ENCODE results near the gene TXNDC16. TPM values are rescaled to one million over a fixed set of nuclear protein-coding genes. Genes with fewer than 3 reads are reported as not detected.

Gene TXNDC16
- total RNA-seq, 1 donor from 2014 or later = 6.8 TPM

GRCh38 chr14:52442602-52443001 is 109.7 kb downstream of the TXNDC16 start:
- H3K27ac Mint-ChIP-seq (ENCODE audit: unreplicated experiment) = no peak overlapping the region
- no peak for DNase-seq (ENCODE audit: low spot score)
- H3K4me1 Mint-ChIP-seq (ENCODE audit: unreplicated experiment) = no peaks in the 10 kb centered on the region
- H3K27me3 Mint-ChIP-seq (ENCODE audit: unreplicated experiment) = no peaks in the 10 kb centered on the region
- no peaks in the 10 kb centered on the region for H3K36me3 Mint-ChIP-seq (ENCODE audit: low read depth, unreplicated experiment)
- no peak overlapping the region for H3K4me3 Mint-ChIP-seq (ENCODE audit: unreplicated experiment)
- TF ChIP-seq CTCF (IDR thresholded peaks at IDR 0.05; ENCODE audit: unreplicated experiment) = no peak
- no peaks in the 10 kb centered on the region for H3K9me3 Mint-ChIP-seq (ENCODE audit: unreplicated experiment)

GRCh38 chr14:52442166-52442565 is 110.1 kb downstream of the TXNDC16 start:
- H3K4me1 Mint-ChIP-seq (ENCODE audit: unreplicated experiment) = no peaks in the 10 kb centered on the region
- H3K9me3 Mint-ChIP-seq (ENCODE audit: unreplicated experiment) = no peaks in the 10 kb centered on the region
- no peaks in the 10 kb centered on the region for H3K36me3 Mint-ChIP-seq (ENCODE audit: low read depth, unreplicated experiment)
- H3K4me3 Mint-ChIP-seq (ENCODE audit: unreplicated experiment) = no peak overlapping the region
- no peak for TF ChIP-seq CTCF (IDR thresholded peaks at IDR 0.05; ENCODE audit: unreplicated experiment)
- DNase-seq (ENCODE audit: low spot score) = no peak
- H3K27me3 Mint-ChIP-seq (ENCODE audit: unreplicated experiment) = no peaks in the 10 kb centered on the region
- no peak overlapping the region for H3K27ac Mint-ChIP-seq (ENCODE audit: unreplicated experiment)

- Mint-ChIP-seq H3K36me3 (ENCODE audit: low read depth, unreplicated experiment) (no peaks in the 10 kb centered on the region), H3K4me3 (ENCODE audit: unreplicated experiment) (no peak overlapping the region), H3K9me3 (ENCODE audit: unreplicated experiment) (no peaks in the 10 kb centered on the region), H3K4me1 (ENCODE audit: unreplicated experiment) (no peaks in the 10 kb centered on the region), H3K27me3 (ENCODE audit: unreplicated experiment) (no peaks in the 10 kb centered on the region), H3K27ac (ENCODE audit: unreplicated experiment) (no peak overlapping the region)
- no peak for TF ChIP-seq CTCF (IDR thresholded peaks at IDR 0.05; ENCODE audit: unreplicated experiment)
- DNase-seq (ENCODE audit: low spot score) = no peak
These were observed 112.8 kb downstream of the TXNDC16 start for GRCh38 chr14:52439476-52439875.

- Mint-ChIP-seq H3K27ac (ENCODE audit: unreplicated experiment) (no peak overlapping the region), H3K9me3 (ENCODE audit: unreplicated experiment) (no peaks in the 10 kb centered on the region), H3K4me3 (ENCODE audit: unreplicated experiment) (no peak overlapping the region), H3K27me3 (ENCODE audit: unreplicated experiment) (no peaks in the 10 kb centered on the region), H3K4me1 (ENCODE audit: unreplicated experiment) (no peaks in the 10 kb centered on the region), H3K36me3 (ENCODE audit: low read depth, unreplicated experiment) (no peaks in the 10 kb centered on the region)
- no peak for TF ChIP-seq CTCF (IDR thresholded peaks at IDR 0.05; ENCODE audit: unreplicated experiment)
- no peak for DNase-seq (ENCODE audit: low spot score)
These were observed 117.3 kb downstream of the TXNDC16 start for GRCh38 chr14:52434955-52435354.

- no peaks in the 10 kb centered on the region for H3K36me3 Mint-ChIP-seq (ENCODE audit: low read depth, unreplicated experiment)
- no peak for DNase-seq (ENCODE audit: low spot score)
- no peak for TF ChIP-seq CTCF (IDR thresholded peaks at IDR 0.05; ENCODE audit: unreplicated experiment)
- H3K27ac Mint-ChIP-seq (ENCODE audit: unreplicated experiment) = no peak overlapping the region
- no peaks in the 10 kb centered on the region for H3K27me3 Mint-ChIP-seq (ENCODE audit: unreplicated experiment)
- peaks cover 2% of the 10 kb centered on the region for H3K4me1 Mint-ChIP-seq (ENCODE audit: unreplicated experiment)
- H3K4me3 Mint-ChIP-seq (ENCODE audit: unreplicated experiment) = no peak overlapping the region
- no peaks in the 10 kb centered on the region for H3K9me3 Mint-ChIP-seq (ENCODE audit: unreplicated experiment)
These were observed 121.8 kb downstream of the TXNDC16 start for GRCh38 chr14:52430474-52430873.

Measured in endothelial cell (in vitro differentiated cells).